ENCODE measurements around the gene ACOT12.
A peak's percentile ranks its signal among the peaks of the same experiment; 100 is the strongest.
"Not testable (repeated sequence)": the region's sequence is repeated elsewhere in the genome, so short reads cannot be mapped to it uniquely, and the experiment has no call there.

ACOT12 gene

DNA sequence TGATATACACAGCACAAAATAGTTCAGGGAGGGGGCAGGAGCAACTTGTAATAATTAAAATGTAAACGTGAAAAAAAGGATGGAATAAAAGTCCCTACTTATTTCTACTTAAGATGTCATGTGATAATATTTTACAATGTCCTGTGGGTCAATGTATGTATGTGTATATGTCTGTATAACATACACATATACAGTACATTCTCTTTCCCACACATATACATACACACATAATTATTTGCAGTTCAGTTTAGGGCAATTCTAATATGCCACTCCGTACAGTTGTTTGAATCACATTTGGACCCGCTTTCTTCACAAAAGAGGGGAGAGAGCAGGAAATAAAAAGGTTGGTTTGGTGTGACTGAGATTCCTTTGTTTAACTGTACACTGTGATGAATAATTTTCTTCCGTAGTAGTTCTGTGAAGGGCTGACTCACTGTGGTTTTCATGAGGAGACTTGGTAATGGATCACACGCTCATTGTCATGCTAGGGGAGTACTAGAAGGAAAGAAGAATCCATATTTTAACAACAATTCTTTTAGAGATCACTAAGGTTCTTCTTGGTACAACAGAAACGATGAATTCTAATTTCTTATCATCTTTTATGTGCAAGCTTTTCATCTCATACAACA lies 26.2 kb upstream of the ACOT12 start:
- no peaks in the 10 kb centered on the region for H3K9me3 ChIP-seq (ENCODE audit: severe bottlenecking)
- TF ChIP-seq CTCF (IDR thresholded peaks at IDR 0.05; ENCODE audit: low read depth, low read length), result no peak
- no peak overlapping the region for H3K4me3 ChIP-seq (ENCODE audit: low read depth, low read length)
- H3K27me3 ChIP-seq (ENCODE audit: insufficient read depth, low read depth, severe bottlenecking), result no peaks in the 10 kb centered on the region
- no peak overlapping the region for H3K27ac ChIP-seq
- H3K36me3 ChIP-seq, result no peaks in the 10 kb centered on the region; the same call in 1 of the 2 replicates
- DNase-seq, result no peak

DNA sequence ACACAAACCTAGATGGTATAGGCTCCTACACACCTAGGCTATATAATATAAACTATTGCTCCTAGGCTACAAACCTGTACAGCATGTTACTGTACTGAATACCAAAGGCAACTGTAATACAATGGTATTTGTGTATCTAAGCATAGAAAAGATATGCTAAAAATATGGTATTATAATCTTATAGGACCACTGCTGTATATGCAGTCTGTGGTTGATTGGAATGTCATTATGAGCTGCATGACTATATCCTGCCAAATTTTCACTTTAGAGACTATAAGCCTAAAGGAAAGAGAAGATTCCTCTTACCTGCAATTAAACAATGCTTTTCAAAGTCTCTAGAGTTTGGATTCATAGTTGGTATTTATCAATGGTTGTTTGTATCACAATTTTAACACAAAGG lies 24.7 kb upstream of the ACOT12 start:
- no peak for DNase-seq
- Histone ChIP-seq H3K27me3 (ENCODE audit: insufficient read depth, low read depth, severe bottlenecking) (no peaks in the 10 kb centered on the region), H3K36me3 (no peaks in the 10 kb centered on the region; the same call in 1 of the 2 replicates), H3K4me3 (ENCODE audit: low read depth, low read length) (no peak overlapping the region), H3K27ac (no peak overlapping the region), H3K9me3 (ENCODE audit: severe bottlenecking) (no peaks in the 10 kb centered on the region)
- TF ChIP-seq CTCF (IDR thresholded peaks at IDR 0.05; ENCODE audit: low read depth, low read length), result no peak

- Histone ChIP-seq H3K27me3 (ENCODE audit: insufficient read depth, low read depth, severe bottlenecking) (no peaks in the 10 kb centered on the region), H3K9me3 (ENCODE audit: severe bottlenecking) (no peaks in the 10 kb centered on the region), H3K4me3 (ENCODE audit: low read depth, low read length) (no peak overlapping the region), H3K36me3 (no peaks in the 10 kb centered on the region; the same call in 1 of the 2 replicates), H3K27ac (no peak overlapping the region)
- no peak for DNase-seq
- TF ChIP-seq CTCF (IDR thresholded peaks at IDR 0.05; ENCODE audit: low read depth, low read length), result no peak
Observed at GRCh38 chr5:81417052-81417451, 23.1 kb upstream of the ACOT12 start.

- H3K27ac ChIP-seq, result no peak overlapping the region
- no peak for DNase-seq
- no peaks in the 10 kb centered on the region for H3K9me3 ChIP-seq (ENCODE audit: severe bottlenecking)
- TF ChIP-seq CTCF (IDR thresholded peaks at IDR 0.05; ENCODE audit: low read depth, low read length), result no peak
- no peaks in the 10 kb centered on the region for H3K27me3 ChIP-seq (ENCODE audit: insufficient read depth, low read depth, severe bottlenecking)
- no peak overlapping the region for H3K4me3 ChIP-seq (ENCODE audit: low read depth, low read length)
- no peaks in the 10 kb centered on the region for H3K36me3 ChIP-seq
Observed at GRCh38 chr5:81409896-81410295, 16.0 kb upstream of the ACOT12 start.

GRCh38 chr5:81409361-81409760 lies 15.4 kb upstream of the ACOT12 start:
- TF ChIP-seq CTCF (IDR thresholded peaks at IDR 0.05; ENCODE audit: low read depth, low read length), result no peak
- H3K9me3 ChIP-seq (ENCODE audit: severe bottlenecking), result no peaks in the 10 kb centered on the region
- DNase-seq, result no peak

DNA sequence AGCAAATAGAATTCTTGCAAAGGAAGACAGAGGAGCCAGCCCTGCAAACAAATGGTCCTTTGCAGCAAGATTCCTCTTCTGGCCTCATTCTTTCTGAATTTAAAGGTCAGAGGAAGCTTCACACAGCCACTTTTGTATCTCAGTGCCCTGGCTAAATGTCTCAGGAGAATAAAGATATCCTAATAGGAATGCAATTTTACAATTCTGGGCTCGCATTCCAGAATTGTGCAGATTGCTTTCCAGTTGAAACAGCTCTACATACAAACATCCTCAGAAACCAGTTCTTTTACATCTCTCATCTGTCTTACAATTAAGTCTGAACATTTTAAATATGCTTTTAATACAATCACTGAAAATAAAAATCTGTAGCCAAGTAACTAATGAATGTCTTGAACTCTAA lies 14.6 kb upstream of the ACOT12 start:
- H3K4me3 ChIP-seq (ENCODE audit: low read depth, low read length), result no peak overlapping the region
- no peaks in the 10 kb centered on the region for H3K36me3 ChIP-seq
- TF ChIP-seq CTCF (IDR thresholded peaks at IDR 0.05; ENCODE audit: low read depth, low read length), result no peak
- H3K9me3 ChIP-seq (ENCODE audit: severe bottlenecking), result no peaks in the 10 kb centered on the region
- no peak overlapping the region for H3K27ac ChIP-seq
- H3K27me3 ChIP-seq (ENCODE audit: insufficient read depth, low read depth, severe bottlenecking), result no peaks in the 10 kb centered on the region
- no peak for DNase-seq

More at GRCh38 chr5:81409361-81409760, 15.4 kb upstream of the ACOT12 start:
- Histone ChIP-seq H3K36me3 (no peaks in the 10 kb centered on the region), H3K27me3 (ENCODE audit: insufficient read depth, low read depth, severe bottlenecking) (no peaks in the 10 kb centered on the region), H3K27ac (no peak overlapping the region), H3K4me3 (ENCODE audit: low read depth, low read length) (no peak overlapping the region)

DNA sequence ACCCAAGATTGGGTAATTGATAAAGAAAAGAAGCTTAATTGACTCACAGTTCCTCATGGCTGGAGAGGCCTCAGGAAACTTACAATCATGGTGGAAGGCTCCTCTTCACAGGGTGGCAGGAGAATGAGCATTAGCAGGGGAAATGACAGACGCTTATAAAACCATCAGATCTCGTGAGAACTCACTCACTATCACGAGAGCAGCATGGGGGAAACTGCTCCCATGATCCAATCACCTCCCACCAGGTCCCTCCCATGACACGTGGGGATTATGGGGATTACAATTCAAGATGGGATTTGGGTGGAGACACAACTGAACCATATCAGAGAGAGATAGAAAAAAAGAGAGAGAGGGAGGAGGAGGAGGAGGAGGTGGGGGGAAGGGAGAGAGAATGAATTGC lies 13.9 kb upstream of the ACOT12 start:
- H3K9me3 ChIP-seq (ENCODE audit: severe bottlenecking); H3K27me3 ChIP-seq (ENCODE audit: insufficient read depth, low read depth, severe bottlenecking); H3K4me3 ChIP-seq (ENCODE audit: low read depth, low read length); H3K27ac ChIP-seq; H3K36me3 ChIP-seq: not testable (repeated sequence)
- peak; percentile 33 for DNase-seq

Data from WERI-Rb-1 (cell line).